B cell (primary cell): ENCODE data around the gene RSPH1.

Experiments used
- EZH2 ChIP-seq: IDR thresholded peaks from 2 replicates; pipeline ENCODE4 v1.6.1; 2012; ENCODE audit warnings: borderline replicate concordance, low read depth, mild to moderate bottlenecking, moderate library complexity, low read length; ENCODE audit not compliant: insufficient read depth, poor library complexity, severe bottlenecking
- TF ChIP-seq, protein P1 (sequence below): fragments of 200-600 bp; IDR thresholded peaks from one replicate; pipeline ENCODE4 v1.8.0; 2022; ENCODE audit warnings: antibody characterized with exemption, mild to moderate bottlenecking

DNA sequence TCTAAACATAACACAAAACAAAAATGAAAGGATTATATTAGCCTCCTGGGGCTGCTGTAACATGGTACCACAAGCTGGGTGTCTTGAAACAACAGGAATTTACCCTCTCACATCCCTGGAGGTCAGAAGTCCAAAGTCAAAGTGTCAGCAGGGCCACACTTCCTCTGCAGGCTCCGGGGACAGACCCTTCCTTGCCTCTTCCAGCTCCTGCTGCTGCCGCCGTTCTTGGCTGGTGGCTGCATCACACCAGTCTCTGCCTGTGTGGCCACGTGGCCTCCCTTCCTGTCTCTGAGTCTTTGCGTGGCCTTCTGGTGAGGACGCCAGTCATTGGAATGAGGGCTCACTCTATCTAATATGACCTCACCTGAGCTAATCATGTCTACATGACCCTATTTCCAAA, 25.8 kb upstream of the RSPH1 start:
- TF ChIP-seq, protein P1, sequence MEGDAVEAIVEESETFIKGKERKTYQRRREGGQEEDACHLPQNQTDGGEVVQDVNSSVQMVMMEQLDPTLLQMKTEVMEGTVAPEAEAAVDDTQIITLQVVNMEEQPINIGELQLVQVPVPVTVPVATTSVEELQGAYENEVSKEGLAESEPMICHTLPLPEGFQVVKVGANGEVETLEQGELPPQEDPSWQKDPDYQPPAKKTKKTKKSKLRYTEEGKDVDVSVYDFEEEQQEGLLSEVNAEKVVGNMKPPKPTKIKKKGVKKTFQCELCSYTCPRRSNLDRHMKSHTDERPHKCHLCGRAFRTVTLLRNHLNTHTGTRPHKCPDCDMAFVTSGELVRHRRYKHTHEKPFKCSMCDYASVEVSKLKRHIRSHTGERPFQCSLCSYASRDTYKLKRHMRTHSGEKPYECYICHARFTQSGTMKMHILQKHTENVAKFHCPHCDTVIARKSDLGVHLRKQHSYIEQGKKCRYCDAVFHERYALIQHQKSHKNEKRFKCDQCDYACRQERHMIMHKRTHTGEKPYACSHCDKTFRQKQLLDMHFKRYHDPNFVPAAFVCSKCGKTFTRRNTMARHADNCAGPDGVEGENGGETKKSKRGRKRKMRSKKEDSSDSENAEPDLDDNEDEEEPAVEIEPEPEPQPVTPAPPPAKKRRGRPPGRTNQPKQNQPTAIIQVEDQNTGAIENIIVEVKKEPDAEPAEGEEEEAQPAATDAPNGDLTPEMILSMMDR = no peak
- TF ChIP-seq EZH2 = no peak
